ENCODE measurements around the gene SETD2.
"Not testable (repeated sequence)": the region's sequence is repeated elsewhere in the genome, so short reads cannot be mapped to it uniquely, and the experiment has no call there.

The SETD2 gene

GRCh38 chr3:47103619-47104018, 60.3 kb downstream of the SETD2 start:
- DNase-seq (ENCODE audit: low read depth in 2 of 2) = no peak

- no peak for DNase-seq (ENCODE audit: low read depth in 2 of 2)
Observed at GRCh38 chr3:47102081-47102600, 61.8 kb downstream of the SETD2 start.

GRCh38 chr3:47098910-47099309, 65.0 kb downstream of the SETD2 start:
- peak; percentile 8 to 20 for DNase-seq (ENCODE audit: low read depth in 2 of 2)

- DNase-seq (ENCODE audit: low read depth in 2 of 2) = no peak
Observed at GRCh38 chr3:47097864-47098263, 66.0 kb downstream of the SETD2 start.

GRCh38 chr3:47096959-47097358, 67.0 kb downstream of the SETD2 start:
- peak; percentile 42 to 54 for DNase-seq (ENCODE audit: low read depth in 2 of 2)

GRCh38 chr3:47092090-47092489, 71.8 kb downstream of the SETD2 start:
- DNase-seq (ENCODE audit: low read depth in 2 of 2) = no peak

- DNase-seq (ENCODE audit: low read depth in 2 of 2) = no peak
Observed at GRCh38 chr3:47089630-47090029, 74.3 kb downstream of the SETD2 start.

GRCh38 chr3:47086071-47086470, 77.8 kb downstream of the SETD2 start:
- no peak for DNase-seq (ENCODE audit: low read depth in 2 of 2)

- DNase-seq (ENCODE audit: low read depth in 2 of 2) = no peak
Observed at GRCh38 chr3:47083786-47084185, 80.1 kb downstream of the SETD2 start.

GRCh38 chr3:47082519-47082918, 81.4 kb downstream of the SETD2 start:
- peak; percentile 10 to 15 for DNase-seq (ENCODE audit: low read depth in 2 of 2)

- DNase-seq (ENCODE audit: low read depth in 2 of 2) = no peak
Observed at GRCh38 chr3:47079432-47079831, 84.5 kb downstream of the SETD2 start.

- no peak for DNase-seq (ENCODE audit: low read depth in 2 of 2)
Observed at GRCh38 chr3:47073685-47074084, 90.2 kb downstream of the SETD2 start.

GRCh38 chr3:47070770-47071169, 93.1 kb downstream of the SETD2 start:
- DNase-seq (ENCODE audit: low read depth in 2 of 2) = no peak

- DNase-seq (ENCODE audit: low read depth in 2 of 2) = not testable (repeated sequence)
Observed at GRCh38 chr3:47066259-47066658, 97.7 kb downstream of the SETD2 start.

- no peak for DNase-seq (ENCODE audit: low read depth in 2 of 2)
Observed at GRCh38 chr3:47065681-47066080, 98.2 kb downstream of the SETD2 start.

- no peak for DNase-seq (ENCODE audit: low read depth in 2 of 2)
Observed at GRCh38 chr3:47065058-47065457, 98.9 kb downstream of the SETD2 start.

- DNase-seq (ENCODE audit: low read depth in 2 of 2) = peak in 1 of 2 experiments; percentile 7
Observed at GRCh38 chr3:47057212-47057671, 106.7 kb downstream of the SETD2 start.

GRCh38 chr3:47056705-47057104, 107.2 kb downstream of the SETD2 start:
- DNase-seq (ENCODE audit: low read depth in 2 of 2) = no peak

- no peak for DNase-seq (ENCODE audit: low read depth in 2 of 2)
Observed at GRCh38 chr3:47054412-47054811, 109.5 kb downstream of the SETD2 start.

GRCh38 chr3:47047673-47048072, 116.2 kb downstream of the SETD2 start:
- no peak for DNase-seq (ENCODE audit: low read depth in 2 of 2)

- no peak for DNase-seq (ENCODE audit: low read depth in 2 of 2)
Observed at GRCh38 chr3:47047069-47047468, 116.8 kb downstream of the SETD2 start.

GRCh38 chr3:47042231-47042791, 121.6 kb downstream of the SETD2 start:
- no peak for DNase-seq (ENCODE audit: low read depth in 2 of 2)

- no peak for DNase-seq (ENCODE audit: low read depth in 2 of 2)
Observed at GRCh38 chr3:47041114-47041513, 122.8 kb downstream of the SETD2 start.

- not testable (repeated sequence) for DNase-seq (ENCODE audit: low read depth in 2 of 2)
Observed at GRCh38 chr3:47037302-47037701, 126.6 kb downstream of the SETD2 start.
